BJ (cell line): ENCODE measurements around the gene NPAS3. TPM values are rescaled to one million over a fixed set of nuclear protein-coding genes. Genes with fewer than 3 reads are reported as not detected.
A peak's percentile ranks its signal among the peaks of the same experiment; 100 is the strongest.

Experiments used
- CTCF ChIA-PET: fragments of 350-600 bp; formaldehyde crosslinking; extraction: SDS; loops from one replicate; lab custom pipeline; 2021; ENCODE audit warnings: antibody characterized with exemption, inconsistent platforms; lab: Yijun Ruan, JAX
- POLR2A ChIA-PET: fragments of 300-600 bp; sonication (Branson Sonifier 250); formaldehyde crosslinking; extraction: SDS; loops from one replicate; lab custom pipeline; 2021; ENCODE audit warnings: antibody characterized with exemption; lab: Charles Lee
- DNase-seq: peaks from one replicate; pipeline ENCODE4 v3.0.0-alpha.2; 2011; ENCODE audit warnings: low read depth
- H3K27me3 ChIP-seq: 2 replicates; pipeline ENCODE4 v1.6.0; 2011; ENCODE audit warnings: low read length; ENCODE audit not compliant: control insufficient read depth, insufficient read depth
- H3K36me3 ChIP-seq: 2 replicates; pipeline ENCODE4 v1.5.1; 2011; ENCODE audit warnings: low read length; ENCODE audit not compliant: control insufficient read depth, insufficient read depth
- H3K4me3 ChIP-seq: 2 replicates; pipeline ENCODE4 v1.5.1; 2011; ENCODE audit warnings: low read depth, mild to moderate bottlenecking, control low read depth, low read length
- polyA plus RNA-seq: library from polyadenylated mRNA; depleted of rRNA; stranded (reverse); fragments of >200 nt; gene quantifications from 2 replicates; pipeline ENCODE4 v1.2.3, GENCODE V29; 2011
- TF ChIP-seq, protein P1 (sequence below): IDR thresholded peaks from 2 replicates; pipeline ENCODE4 v1.5.1; 2011; ENCODE audit warnings: low read depth, mild to moderate bottlenecking, control low read depth, inconsistent platforms, low read length, moderate library complexity; ENCODE audit not compliant: insufficient read depth

NPAS3 gene
- polyA plus RNA-seq, 1 experiment, result 0.09 TPM

DNA sequence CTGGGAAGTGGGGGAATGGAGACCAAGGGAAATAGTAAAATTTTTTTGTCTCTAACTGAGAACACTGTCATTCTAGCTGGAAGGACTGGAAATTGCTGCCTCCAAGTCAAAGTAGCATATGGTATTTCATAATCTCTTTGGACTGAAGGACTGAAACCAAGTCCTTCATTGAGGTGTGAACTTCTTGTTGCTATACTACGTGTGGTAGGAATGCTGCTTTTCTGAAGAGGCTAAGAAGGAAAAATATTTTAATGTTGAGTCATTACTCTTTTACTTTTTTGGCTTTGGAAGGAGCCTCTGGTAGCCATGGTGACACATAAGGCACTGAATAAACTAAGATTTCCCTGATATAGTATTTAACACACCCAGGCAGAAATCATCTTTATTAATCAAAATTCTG is 465.4 kb downstream of the NPAS3 start:
- TF ChIP-seq, protein P1, sequence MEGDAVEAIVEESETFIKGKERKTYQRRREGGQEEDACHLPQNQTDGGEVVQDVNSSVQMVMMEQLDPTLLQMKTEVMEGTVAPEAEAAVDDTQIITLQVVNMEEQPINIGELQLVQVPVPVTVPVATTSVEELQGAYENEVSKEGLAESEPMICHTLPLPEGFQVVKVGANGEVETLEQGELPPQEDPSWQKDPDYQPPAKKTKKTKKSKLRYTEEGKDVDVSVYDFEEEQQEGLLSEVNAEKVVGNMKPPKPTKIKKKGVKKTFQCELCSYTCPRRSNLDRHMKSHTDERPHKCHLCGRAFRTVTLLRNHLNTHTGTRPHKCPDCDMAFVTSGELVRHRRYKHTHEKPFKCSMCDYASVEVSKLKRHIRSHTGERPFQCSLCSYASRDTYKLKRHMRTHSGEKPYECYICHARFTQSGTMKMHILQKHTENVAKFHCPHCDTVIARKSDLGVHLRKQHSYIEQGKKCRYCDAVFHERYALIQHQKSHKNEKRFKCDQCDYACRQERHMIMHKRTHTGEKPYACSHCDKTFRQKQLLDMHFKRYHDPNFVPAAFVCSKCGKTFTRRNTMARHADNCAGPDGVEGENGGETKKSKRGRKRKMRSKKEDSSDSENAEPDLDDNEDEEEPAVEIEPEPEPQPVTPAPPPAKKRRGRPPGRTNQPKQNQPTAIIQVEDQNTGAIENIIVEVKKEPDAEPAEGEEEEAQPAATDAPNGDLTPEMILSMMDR, result peak; percentile 32
- Histone ChIP-seq H3K4me3 (no peak overlapping the region), H3K27me3 (no peaks in the 10 kb centered on the region), H3K36me3 (no peaks in the 10 kb centered on the region)
- DNase-seq, result peak; percentile 96
- ChIA-PET CTCF (no interaction called here), POLR2A (no interaction called here)

- Histone ChIP-seq H3K4me3 (no peak overlapping the region), H3K27me3 (no peaks in the 10 kb centered on the region), H3K36me3 (no peaks in the 10 kb centered on the region)
- TF ChIP-seq, protein P1, result no peak
- POLR2A ChIA-PET, result no interaction called here
- DNase-seq, result no peak
- CTCF ChIA-PET, result no interaction called here
Observed at GRCh38 chr14:33404964-33405574, 466.4 kb downstream of the NPAS3 start.

DNA sequence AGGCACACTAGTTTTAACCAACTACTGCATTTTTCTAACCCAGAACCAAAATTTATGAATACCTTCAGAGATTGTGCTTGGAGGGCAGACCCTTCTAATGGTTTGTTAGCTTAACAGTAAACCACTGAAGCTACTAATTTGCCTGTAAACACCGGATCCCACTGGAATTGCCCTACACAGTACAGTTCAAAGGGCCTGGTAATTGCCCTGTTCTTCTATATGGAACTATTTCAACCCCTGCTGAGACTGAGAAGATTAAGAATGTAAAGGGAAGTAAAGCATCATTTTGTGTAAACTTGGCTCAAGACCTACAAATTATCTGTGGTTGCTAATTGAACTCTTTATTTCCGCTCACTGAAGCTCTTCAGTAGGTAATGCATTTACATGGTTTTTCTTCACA is 468.1 kb downstream of the NPAS3 start:
- H3K36me3 ChIP-seq, result no peaks in the 10 kb centered on the region
- no peaks in the 10 kb centered on the region for H3K27me3 ChIP-seq
- H3K4me3 ChIP-seq, result no peak overlapping the region
- TF ChIP-seq, protein P1, result no peak
- CTCF ChIA-PET, result no interaction called here
- DNase-seq, result no peak
- POLR2A ChIA-PET, result no interaction called here

GRCh38 chr14:33408291-33408690 is 469.6 kb downstream of the NPAS3 start:
- H3K36me3 ChIP-seq, result no peaks in the 10 kb centered on the region
- no peak overlapping the region for H3K4me3 ChIP-seq
- H3K27me3 ChIP-seq, result no peaks in the 10 kb centered on the region
- no peak for DNase-seq
- TF ChIP-seq, protein P1, result no peak
- ChIA-PET CTCF (interaction anchor here (0.5 kb wide), 1 partner anchor 671 kb away, joined by 3 read pairs; no protein-coding TSS in a partner anchor), POLR2A (no interaction called here)

DNA sequence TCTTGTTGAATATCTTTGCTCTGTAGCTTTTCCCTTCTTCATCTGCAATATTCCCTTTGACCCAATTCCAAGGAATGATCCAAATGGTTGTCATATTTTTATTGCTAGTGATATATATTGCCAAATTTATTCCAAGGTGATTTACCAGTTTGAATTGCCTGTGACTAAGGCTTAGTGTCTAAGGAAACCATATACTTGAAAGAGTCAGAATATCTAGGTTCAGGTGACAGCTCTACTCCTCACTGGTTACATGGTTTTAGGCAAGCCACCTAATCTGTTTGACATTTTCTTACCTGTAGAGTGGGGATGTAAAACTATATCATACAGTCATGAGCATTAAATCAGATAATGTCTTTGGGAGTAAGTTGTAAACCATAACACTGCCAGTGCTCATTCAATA is 473.8 kb downstream of the NPAS3 start:
- no peaks in the 10 kb centered on the region for H3K27me3 ChIP-seq
- TF ChIP-seq, protein P1, result no peak
- ChIA-PET CTCF (interaction anchor here (1.0 kb wide), 1 partner anchor 21 kb away, joined by 3 read pairs; no protein-coding TSS in a partner anchor), POLR2A (no interaction called here)
- no peak for DNase-seq
- no peak overlapping the region for H3K4me3 ChIP-seq
- H3K36me3 ChIP-seq, result no peaks in the 10 kb centered on the region
